H7 (cell line): ENCODE results near the gene TIMM10B. TPM values are rescaled to one million over a fixed set of nuclear protein-coding genes. Genes with fewer than 3 reads are reported as not detected.
"Not testable (repeated sequence)": the region's sequence is repeated elsewhere in the genome, so short reads cannot be mapped to it uniquely, and the experiment has no call there.

ENCODE experiments used
- DNase-seq: peaks from one replicate; pipeline ENCODE4 v3.0.0; 2012
- H3K27me3 ChIP-seq: 2 replicates; pipeline ENCODE4 v1.6.0; 2011; ENCODE audit warnings: mild to moderate bottlenecking, low read length; ENCODE audit not compliant: control insufficient read depth, insufficient read depth
- H3K36me3 ChIP-seq: replicated peaks from 2 replicates; pipeline ENCODE4 v1.5.1; 2011; ENCODE audit warnings: low read length; ENCODE audit not compliant: control insufficient read depth, insufficient read depth
- H3K4me3 ChIP-seq: 2 replicates; pipeline ENCODE4 v1.5.1; 2011; ENCODE audit warnings: low read depth, mild to moderate bottlenecking, control low read depth, low read length, moderate library complexity; ENCODE audit not compliant: insufficient read depth
- total RNA-seq: library from RNA; depleted of rRNA; stranded (reverse); fragments of >200 nt; shearing (Covaris generic); gene quantifications from 2 replicates; pipeline ENCODE4 v1.2.3, GENCODE V29; 2014; rRNA removed

TIMM10B gene
- total RNA-seq, 1 experiment from 2014 or later: 23.1 TPM

DNA sequence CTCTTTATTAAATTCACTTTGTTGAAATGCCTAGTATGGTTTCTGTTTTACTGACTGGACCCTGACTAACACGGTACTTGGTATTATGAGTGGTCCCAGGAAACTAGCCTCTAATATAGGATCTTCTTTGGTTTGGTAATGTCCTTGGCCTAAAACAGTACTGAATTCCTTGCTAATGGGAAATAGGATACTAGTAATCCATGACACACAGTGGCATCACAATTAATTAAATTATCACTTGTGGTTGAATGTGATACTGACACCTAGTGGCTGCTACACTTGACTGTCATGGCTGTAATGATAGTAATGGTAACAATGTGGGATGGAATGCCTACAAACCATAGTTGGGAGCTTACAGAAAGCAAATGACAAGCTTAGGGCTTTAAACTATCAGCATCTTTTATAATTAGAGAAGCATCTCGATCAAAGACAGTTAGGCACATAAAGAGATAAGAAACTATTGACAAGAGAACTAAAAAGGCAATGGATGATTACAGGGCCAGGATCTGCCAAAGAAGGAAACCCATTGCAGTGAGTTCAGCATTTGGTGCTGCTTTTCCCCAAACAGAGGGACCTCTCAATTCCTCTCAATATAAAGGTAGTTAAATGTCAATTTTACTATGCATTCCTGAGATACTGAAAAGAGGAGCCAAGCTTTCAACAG lies 24.4 kb downstream of the TIMM10B start:
- DNase-seq: peak; percentile 57
- Histone ChIP-seq H3K4me3 (no peak overlapping the region), H3K27me3 (no peaks in the 10 kb centered on the region)

DNA sequence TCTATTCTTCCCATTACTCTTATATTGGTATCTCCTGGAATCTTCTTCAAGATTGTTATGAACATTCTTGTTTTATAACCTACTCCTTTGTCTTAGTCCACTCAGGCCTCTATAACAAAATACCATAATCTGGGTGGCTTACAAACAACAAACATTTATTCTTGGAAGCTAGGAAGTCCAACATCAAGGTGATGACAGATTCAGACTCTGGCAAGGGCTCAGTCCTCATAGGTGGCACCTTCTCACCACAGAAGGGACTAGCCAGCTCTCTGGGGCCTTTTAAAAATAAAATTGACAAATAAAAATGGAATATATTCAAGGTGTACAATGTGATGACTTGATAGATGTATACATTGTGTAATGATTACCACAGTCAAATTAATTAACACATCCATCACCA lies 35.6 kb downstream of the TIMM10B start:
- H3K27me3 ChIP-seq: no peaks in the 10 kb centered on the region
- DNase-seq: no peak
- H3K4me3 ChIP-seq: no peak overlapping the region
- H3K36me3 ChIP-seq: peaks cover 5% of the 10 kb centered on the region

More for the DNA sequence above, 24.4 kb downstream of the TIMM10B start:
- H3K36me3 ChIP-seq: peaks cover 2% of the 10 kb centered on the region

DNA sequence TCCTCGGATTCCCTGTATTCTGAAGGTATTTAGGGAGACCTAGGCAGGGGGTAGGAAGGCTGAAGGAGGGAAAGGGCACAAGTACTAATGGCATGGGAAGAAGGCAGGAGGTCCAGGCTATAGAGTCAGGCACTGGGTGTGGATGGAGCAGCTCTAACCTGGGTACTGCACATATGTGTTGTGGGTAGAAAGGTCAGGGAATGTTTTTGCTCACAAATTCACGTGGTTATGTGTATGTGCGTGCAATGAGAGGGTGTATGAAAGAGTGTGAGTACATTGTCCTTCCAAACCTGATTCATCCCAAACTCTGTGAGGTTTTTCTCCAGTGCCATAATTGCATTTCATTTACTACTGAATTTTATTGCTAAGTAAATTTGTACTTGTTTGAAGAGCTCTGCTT lies 39.0 kb downstream of the TIMM10B start:
- H3K27me3 ChIP-seq: no peaks in the 10 kb centered on the region
- H3K4me3 ChIP-seq: no peak overlapping the region
- no peak for DNase-seq
- peaks cover 2% of the 10 kb centered on the region for H3K36me3 ChIP-seq

DNA sequence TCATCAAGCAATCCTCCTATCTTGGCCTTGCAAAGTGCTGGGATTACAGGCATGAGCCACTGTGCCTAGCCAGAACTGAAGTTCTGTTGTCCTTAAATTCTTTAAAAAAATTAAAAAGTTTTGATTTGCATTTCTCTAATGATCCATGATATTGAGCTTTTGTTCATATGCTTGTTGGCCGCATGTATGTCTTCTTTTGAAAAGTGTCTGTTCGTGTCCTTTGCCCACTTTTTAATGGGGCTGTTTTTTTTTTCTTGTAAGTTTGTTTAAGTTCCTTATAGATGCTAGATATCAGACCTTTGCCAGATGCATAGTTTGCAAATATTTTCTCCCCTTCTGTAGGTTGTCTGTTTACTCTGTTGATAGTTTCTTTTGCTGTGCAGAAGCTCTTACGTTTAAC lies 40.6 kb downstream of the TIMM10B start:
- not testable (repeated sequence) for H3K27me3 ChIP-seq, DNase-seq, H3K4me3 ChIP-seq, H3K36me3 ChIP-seq

DNA sequence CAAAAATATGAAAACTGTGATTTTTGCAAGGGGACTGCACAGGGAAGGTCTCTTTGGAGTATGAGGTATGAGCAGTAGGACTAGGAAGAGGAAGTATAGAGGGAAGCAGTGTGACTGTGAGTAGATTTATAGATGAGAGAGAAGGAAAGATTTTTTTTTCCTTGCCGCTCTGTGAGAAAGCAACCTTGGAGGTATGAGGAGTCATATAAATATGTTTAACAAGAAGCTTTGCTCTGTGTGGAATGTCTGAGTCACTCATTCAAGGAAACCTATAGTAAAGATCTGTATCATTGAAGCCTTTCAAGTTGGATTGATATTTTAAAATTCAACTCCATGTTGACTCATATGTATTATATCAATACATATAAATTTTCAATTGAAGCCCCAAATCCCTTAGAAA lies 42.0 kb downstream of the TIMM10B start:
- peaks cover 2% of the 10 kb centered on the region for H3K36me3 ChIP-seq
- no peak overlapping the region for H3K4me3 ChIP-seq
- no peaks in the 10 kb centered on the region for H3K27me3 ChIP-seq
- no peak for DNase-seq

DNA sequence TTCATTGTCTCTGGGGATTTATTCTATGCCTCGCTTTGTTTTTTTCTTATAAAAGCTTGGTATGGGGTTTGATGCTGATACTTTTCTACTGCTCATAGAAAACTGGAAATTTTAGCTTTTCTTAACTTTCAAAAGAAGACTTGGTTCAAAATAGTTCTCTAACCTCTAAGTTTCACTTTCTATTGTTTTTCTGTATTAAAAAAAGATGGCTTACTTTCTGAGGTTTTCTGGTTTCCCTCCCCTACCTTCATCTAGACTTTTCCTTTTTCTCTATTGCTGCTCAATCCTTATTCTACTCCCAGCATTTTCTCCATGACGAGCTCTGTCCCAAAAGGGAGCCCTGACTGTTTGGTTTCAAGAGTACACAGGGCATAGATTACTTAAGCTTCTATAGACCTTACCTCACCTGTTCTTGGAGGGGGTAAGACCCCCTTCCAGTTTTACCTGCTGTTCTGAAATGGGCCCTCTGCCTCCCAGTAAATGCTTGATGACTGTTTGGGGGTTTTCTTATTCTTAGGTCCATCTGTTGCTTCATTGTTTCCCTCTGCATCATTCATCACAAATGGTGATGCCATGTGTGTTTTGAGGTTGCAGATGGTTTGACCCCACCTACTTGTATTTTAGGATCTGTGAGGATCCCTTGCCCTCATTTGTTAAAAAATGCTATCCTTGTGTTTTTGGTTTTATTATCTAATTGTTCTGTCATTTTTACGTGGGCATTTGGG lies 45.3 kb downstream of the TIMM10B start:
- no peak overlapping the region for H3K4me3 ChIP-seq
- H3K36me3 ChIP-seq: no peaks in the 10 kb centered on the region
- no peak for DNase-seq
- no peaks in the 10 kb centered on the region for H3K27me3 ChIP-seq

DNA sequence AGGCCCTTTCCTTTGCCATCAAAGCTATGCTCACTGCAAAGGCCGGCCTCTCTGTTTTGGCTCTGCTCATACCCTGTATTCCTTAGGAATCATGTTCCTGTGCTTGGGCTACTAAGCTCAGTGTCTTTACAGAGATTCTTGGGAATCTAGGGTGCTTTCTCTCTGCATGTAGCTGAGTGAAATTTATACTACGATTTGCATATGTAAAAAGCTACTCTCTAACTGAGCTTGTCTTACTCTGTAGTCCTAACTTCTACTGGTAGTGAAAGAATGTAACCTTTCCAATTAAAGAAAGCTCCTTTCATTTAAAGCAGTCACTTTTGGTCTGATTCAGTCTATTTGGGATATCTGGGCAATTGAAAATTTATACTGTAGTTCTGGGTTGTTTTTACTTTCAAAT lies 48.0 kb downstream of the TIMM10B start:
- peaks cover 2% of the 10 kb centered on the region for H3K36me3 ChIP-seq
- DNase-seq: no peak
- no peaks in the 10 kb centered on the region for H3K27me3 ChIP-seq
- H3K4me3 ChIP-seq: no peak overlapping the region

DNA sequence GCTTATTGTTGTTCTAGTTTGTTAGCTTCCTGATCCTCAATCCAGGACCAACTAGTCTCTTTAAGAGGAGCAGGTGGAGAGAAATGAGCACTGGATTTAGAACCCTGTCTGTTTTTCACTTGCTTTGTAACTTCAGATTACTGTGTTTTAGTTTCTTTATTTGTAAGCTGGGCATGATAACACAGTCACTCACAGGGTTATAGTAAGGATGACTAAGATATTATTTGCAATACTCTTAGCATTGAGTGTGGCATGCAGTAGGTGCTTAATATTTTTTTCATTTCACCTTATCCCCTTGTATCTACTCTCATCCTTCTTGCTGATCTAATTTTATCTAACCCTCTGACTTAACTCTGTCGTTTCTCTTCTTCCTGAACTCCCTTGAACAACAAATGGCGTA lies 49.5 kb downstream of the TIMM10B start:
- Histone ChIP-seq H3K27me3 (no peaks in the 10 kb centered on the region), H3K4me3 (no peak overlapping the region), H3K36me3 (peaks cover 2% of the 10 kb centered on the region)
- no peak for DNase-seq

DNA sequence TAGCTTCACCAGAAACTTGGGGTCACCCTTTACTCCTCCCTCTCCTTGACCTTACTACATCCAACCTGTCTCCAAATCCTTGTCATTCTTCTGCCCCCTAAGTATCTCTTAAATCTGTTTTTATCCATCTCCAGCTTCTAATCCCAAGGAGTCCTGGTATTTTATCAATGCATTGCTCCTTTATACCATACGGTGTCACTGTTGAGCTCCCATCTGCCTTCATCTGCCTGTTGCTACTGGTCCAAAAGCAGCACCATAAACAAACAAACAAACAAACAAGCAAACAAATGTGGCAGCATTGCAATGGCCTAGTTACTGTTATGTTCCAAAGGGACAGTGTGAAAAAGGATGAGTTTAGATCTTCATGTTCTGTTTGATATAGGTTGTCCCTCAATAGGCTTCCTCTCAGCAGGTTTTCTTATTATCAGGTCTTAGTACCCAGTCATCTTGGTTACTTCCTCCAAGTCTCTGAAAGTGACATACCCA lies 50.0 kb downstream of the TIMM10B start:
- peaks cover 2% of the 10 kb centered on the region for H3K36me3 ChIP-seq
- H3K4me3 ChIP-seq: no peak overlapping the region
- DNase-seq: peak; percentile 67
- H3K27me3 ChIP-seq: no peaks in the 10 kb centered on the region

Other genes starting within 250 kb of the TIMM10B start
- 27.9 and 38.3 TPM in 2 replicates for gene FHIP1B, start 246.9 kb upstream of the TIMM10B start, total RNA-seq
- gene CNGA4, start 242.4 kb upstream of the TIMM10B start, total RNA-seq: 0.17 and 0.67 TPM in 2 replicates
- gene CCKBR, start 221.7 kb upstream of the TIMM10B start, total RNA-seq: 12.0 and 29.4 TPM in 2 replicates
- gene CAVIN3, start 161.0 kb upstream of the TIMM10B start, total RNA-seq: 93.4 and 179 TPM in 2 replicates
- 6.2 and 13.3 TPM in 2 replicates for gene SMPD1, start 91.0 kb upstream of the TIMM10B start, total RNA-seq
- gene APBB1, start 62.4 kb upstream of the TIMM10B start, total RNA-seq: 42.5 and 57.2 TPM in 2 replicates
- gene HPX, start 40.5 kb upstream of the TIMM10B start, total RNA-seq: 3.2 TPM in 1 of 2 replicates, not detected in the other
- 18.3 and 24.9 TPM in 2 replicates for gene TRIM3, start 7.6 kb upstream of the TIMM10B start, total RNA-seq
- gene ARFIP2, start 170 bp upstream of the TIMM10B start, total RNA-seq: 56.0 and 57.1 TPM in 2 replicates
- 5.9 and 11.2 TPM in 2 replicates for gene DNHD1, start 15.8 kb downstream of the TIMM10B start, total RNA-seq
- gene RRP8, start 122.1 kb downstream of the TIMM10B start, total RNA-seq: 18.0 and 20.1 TPM in 2 replicates
- 114 and 130 TPM in 2 replicates for gene ILK, start 122.3 kb downstream of the TIMM10B start, total RNA-seq
- 121 and 198 TPM in 2 replicates for gene TAF10, start 130.7 kb downstream of the TIMM10B start, total RNA-seq
- 13.9 and 17.1 TPM in 2 replicates for gene TPP1, start 137.9 kb downstream of the TIMM10B start, total RNA-seq
- 15.7 and 16.8 TPM in 2 replicates for gene DCHS1, start 174.3 kb downstream of the TIMM10B start, total RNA-seq
- gene MRPL17, start 201.8 kb downstream of the TIMM10B start, total RNA-seq: 72.9 and 110 TPM in 2 replicates